GM21447 (cell line): ENCODE measurements around the gene NAA20.
A peak's percentile ranks its signal among the peaks of the same experiment; 100 is the strongest.
"Not testable (repeated sequence)": the region's sequence is repeated elsewhere in the genome, so short reads cannot be mapped to it uniquely, and the experiment has no call there.

Experiments used
- ATAC-seq: cut with Tn5 transposase; IDR thresholded peaks from one replicate; pipeline ENCODE4 v1.9.1; 2021; ENCODE audit not compliant: unreplicated experiment

The NAA20 gene

DNA sequence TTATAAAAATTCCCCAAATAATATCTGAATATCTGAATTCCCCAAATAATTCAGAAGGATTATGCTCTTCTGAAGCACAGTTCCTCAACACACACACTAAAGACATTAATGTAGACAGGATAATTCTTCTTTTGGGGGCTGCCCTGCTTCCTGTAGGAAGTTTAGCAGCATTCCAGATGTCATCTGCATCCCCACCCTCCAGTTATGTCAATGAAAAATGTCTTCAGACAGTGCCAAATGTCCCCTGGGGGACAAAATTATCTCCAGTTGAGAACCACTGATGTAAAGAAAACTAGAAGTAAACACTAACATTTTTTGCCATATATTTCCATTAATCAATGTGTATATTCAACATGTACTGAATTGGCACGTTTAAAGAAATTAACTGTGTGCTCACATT lies 25.9 kb upstream of the NAA20 start:
- no peak for ATAC-seq

DNA sequence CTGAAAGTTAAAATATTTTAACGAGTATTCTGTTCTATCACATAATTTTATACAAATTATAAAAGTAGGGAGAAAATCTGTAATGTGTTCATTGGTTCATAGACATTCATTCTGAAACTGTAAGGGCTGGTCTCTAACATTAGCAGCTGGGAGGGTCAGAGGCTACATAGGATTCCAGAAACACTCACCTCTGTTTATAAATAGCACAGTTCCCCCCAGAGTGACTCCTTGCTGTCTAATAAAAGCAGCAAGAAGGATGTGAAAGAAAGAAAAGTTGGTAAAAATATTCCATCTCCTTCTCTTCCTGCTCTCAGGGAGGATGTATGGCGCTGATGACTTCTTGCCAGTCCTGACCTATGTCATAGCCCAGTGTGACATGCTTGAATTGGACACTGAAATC lies 25.3 kb upstream of the NAA20 start:
- no peak for ATAC-seq

DNA sequence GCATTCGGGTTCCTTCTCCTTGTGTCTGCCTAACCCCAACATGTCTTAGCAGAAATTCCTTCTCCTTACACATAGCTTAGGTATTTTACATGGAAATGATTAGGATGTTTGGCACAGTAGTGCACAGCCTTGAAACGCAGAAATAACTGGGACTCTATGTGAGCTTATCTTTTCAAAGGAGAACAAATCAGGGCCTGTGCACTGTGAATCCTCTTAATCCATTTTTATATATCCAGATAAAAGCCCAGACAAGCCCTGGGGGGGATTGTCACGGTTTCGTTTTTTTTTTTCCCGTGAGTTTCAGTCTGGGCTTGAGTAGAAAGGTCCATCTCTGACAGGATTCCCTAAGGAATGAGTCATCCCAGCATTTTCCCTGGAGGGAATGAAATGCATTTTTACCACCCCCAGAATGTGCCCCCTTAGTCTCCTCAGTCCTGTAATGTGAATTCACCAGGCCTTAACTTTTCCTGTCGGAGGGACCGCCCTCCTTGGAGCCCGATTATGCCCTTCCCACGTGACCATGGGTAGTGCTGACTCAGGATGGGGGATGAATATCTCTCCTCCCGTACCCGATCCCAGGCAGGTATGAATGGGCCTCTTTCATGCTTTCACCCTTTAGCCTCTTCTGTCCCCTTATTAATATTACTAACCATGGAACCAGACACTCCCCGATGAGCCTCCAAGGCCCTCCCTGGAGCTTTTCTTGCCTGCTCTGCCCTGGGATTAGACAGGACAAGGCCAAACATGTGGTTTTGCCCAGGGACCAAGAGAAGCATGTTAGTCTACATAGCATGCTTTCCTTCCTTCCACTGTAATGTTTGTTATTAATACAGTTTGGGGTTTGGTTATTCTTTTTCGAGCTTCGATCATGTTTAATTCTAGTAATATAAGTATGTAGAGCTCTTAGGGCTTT lies 23.9 kb upstream of the NAA20 start:
- ATAC-seq = no peak

DNA sequence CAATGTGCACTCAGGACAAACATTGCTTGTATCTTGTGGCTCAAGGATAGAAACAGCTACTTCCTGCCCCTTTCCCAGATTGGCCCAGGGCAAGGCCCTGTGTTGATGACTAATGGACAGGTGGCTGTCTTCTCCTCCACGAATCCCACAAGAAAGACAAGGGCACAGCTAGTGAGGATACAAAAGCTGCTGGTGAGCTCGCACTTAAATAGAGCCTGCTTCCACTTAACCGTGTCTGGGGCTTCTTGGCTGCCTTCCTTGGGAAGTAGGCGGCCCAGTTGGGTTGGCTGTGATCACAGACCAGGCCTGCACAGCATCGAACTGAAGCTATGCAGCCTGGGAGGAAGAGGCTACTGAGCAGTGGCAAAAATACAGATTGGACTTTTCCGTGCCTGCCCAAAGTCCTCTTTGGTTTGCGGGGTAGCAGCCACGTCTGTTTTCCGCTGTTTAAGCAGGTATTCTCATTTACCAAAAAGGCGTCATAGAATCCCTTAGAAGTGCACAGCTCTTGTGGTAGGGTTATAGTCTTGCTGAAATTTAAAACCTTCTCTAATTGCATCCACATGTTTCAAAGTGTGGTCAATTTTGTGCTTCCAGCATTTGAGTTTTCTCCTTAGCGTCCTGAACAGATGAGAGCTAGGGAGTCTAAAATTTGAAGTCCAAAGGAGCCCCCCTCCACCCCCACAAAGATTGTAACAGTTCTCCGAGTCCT lies 23.0 kb upstream of the NAA20 start:
- no peak for ATAC-seq

DNA sequence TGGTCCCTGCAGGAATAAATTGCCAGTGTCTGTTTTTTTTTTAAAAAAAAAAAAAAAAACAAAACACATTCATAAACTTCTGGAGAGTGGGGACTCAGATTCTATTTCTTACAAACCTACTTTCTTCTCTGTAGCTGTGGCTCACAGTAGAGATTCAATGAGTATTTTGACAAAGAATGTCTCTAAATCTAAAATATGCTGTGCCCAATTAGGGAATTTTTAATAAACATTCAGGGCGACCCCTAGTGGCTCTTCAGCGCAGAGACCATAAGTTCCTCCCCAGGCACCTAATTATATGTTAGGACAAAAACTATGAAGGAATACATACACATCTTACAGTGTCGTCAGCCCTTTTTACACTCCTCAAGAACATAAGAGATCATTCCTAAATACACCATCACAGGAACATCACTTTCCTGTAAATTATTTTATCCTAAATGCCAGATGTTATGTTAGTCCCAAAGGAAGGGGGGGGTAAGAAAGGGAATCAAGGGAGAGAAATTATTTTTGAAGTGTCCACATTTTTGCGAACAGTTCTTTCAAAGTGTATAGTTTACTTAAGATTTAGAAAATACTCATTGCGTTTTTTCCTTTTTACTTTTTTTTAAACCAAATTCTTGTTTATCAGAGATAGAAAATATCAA lies 21.8 kb upstream of the NAA20 start:
- ATAC-seq = no peak

DNA sequence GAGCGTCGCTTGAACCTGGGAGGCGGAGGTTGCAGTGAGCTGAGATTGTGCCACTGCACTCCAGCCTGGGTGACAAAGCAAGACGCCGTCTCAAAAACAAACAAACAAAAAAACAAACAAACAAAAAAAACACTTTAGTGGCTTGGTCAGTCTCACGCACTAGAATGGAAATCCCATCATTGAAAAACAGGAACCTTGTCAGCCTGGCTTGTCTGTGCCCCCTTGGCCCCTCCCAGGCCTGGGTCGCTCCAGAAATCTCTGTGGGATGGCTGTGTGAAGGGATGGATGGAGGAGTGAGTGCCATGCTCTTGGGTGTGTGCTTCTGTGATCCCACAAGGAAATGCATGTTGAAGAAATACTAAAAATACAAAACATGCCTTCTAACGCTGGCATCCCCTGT lies 20.9 kb upstream of the NAA20 start:
- no peak for ATAC-seq

DNA sequence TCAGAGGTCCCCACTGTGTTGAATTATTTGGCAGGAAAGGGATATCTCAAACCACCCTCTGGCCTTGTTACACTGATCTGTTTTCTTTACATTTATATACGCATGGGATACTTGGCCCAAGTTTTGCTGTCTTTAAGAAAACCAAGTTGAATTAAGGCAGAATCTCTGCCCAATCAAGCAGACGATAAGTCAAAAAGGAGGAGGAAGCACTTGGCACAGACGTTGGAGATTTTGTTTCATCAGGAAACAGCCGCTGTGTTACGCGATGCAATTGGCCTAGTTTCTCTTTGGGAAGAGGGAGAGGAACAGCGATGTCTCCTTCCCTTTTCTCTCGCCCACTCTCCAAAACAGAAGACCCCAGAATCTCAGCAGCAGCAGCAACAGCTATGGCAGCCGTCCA lies 20.2 kb upstream of the NAA20 start:
- no peak for ATAC-seq

DNA sequence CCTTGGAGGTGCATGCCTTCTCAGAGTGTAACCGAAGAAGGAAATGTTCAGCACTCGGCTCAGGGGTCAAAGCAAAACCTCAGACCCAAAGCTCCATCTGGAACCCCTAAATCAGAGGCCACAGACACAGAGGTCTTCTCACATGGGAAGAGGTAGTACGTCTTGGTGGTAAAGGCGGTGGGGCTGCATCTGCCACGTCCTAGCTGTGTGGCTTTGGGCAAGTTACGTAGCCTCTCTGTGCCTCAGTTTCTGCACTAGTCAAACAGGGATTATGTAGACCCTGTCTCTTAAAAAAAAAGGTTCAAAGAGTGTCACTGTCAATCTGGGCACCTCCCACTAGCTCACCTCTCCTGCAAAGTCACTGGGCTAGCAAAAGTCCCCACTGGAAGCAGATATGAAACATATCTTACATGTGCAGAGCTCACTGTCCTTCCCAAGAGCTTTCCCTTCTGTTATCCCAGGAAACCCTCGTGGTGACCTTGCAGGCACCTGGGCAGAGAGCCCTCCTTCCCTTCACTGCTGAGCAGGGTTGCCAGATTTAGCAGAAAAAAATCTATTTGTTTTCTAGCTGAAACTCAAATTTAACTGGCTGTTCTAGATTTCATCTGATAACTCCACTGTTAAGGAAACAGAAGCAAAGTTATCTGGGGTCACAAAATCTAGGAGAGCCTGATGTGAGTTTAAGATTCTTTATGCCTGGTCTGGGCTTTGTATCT lies 18.0 kb upstream of the NAA20 start:
- no peak for ATAC-seq

DNA sequence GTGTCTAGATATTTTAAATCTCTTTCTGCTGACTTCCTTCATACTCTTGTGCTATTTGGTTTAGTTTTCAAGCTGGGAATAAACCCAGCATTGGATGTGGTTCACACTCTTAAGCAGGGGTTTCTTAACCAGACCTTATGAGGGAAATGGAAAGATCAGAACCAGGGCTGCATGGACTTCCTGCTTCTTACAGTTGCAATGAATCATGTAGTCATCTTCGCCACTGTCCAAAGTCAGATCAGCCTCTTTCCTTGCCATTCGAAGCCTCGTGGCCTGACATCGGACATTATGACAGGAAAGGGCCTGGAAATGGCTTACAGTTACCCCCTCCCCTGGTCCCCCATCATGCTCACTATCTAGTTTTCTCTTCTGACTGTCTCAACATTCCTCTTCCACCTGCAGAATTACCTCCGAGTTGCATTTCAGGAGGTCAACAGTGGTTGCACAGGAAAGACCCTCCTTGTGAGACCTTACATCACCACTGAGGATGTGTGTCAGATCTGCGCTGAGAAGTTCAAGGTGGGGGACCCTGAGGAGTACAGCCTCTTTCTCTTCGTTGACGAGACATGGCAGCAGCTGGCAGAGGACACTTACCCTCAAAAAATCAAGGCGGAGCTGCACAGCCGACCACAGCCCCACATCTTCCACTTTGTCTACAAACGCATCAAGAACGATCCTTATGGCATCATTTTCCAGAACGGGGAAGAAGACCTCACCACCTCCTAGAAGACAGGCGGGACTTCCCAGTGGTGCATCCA lies 16.8 kb upstream of the NAA20 start:
- ATAC-seq = no peak

DNA sequence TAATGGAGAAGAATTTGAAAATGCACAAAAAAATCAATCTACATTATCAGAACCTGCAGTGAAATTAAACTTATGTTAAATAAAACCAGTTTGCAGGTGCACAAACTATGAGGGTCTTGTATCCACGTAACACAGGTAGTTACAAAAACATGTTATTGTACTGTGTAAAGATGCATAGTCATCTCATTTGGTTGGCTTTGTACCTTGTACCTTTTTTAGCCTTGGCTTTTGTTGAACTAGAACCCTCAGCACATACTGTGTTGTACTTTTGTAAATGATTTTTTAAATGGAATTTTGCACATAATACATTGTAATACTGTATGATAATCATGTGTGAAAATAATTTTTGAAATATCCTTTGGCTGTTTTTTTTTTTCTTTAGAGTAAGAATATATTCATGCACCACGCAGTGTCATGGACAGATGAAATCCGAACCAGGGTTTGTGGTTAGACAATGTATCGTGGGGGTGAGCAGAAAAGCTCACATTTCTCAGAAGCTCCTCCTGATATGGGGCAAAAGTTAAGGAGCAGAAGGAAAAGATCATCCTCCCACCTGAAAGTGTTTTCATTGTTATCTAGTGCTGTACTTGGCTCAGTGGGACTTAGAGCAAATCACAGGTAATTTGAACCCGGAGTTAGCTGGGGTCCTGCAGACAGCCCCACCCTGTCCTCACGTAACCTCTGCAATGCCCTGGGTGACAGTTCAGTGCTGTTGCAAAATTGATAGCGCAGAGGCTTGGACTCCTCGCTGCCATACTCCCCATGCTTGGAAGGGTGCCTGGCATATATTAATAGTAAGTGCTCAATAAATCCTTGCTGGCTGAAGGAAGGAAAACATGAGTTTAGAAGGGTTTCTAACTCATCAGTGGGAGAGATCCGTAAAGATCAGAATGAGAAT lies 14.8 kb upstream of the NAA20 start:
- ATAC-seq = no peak

DNA sequence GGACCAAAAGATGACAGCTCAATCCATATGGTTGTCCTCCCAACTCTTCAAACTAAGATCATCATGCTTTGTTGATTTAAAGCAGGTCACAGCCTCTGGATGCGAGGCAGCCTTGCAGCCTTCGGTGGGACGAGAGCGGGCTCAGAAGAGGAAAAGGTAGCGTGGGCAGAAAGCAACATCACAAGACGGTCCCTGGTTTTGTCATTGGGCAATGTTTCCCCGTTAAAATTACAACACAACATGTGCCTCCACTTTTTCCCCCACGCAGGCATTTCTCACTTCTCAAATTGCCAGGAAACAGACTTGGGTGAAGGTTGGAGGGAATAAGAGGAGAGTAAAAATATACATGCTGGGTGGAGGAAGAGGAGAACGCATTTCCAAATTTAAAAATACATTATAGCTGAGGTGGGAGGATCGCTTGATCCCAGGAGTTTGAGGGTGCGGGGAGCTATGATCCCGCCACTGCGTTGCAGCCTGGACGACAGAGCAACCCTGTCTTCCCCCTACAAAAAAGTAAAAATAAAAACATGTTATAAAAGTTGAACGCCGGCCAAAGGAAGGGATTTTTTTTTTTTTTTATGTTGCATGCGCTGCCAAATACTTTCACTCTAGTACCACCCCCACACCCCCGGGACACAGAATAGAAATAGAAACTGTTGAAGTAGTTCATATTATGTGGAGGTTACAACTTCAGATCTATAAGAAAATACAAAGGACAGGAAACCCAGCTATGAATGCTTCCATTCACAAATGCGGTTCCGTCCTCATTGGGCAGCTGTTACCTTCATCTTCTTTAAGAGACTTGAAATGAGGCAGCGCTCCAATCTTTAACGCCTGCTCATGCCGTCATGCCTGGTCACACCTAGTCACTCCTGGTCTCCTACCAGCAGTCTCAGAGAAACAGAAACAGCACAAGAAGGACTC lies 13.9 kb upstream of the NAA20 start:
- ATAC-seq = peak; percentile 53

DNA sequence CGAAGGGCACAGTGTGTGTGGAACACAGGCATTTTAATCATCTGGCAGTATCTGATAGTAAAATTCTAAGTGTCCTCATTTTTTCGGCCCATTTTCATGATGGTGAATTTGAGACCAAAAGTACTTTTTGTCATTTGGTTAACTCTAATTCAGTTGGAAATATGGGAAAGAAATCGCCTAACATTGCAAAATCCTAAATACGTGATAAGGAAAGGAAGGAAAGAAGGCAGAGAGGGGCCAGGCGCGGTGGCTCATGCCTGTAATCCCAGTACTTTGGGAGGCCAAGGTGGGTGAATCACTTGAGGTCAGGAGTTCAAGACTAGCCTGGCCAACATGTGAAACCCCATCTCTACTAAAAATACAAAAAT lies 13.2 kb upstream of the NAA20 start:
- ATAC-seq = not testable (repeated sequence)

DNA sequence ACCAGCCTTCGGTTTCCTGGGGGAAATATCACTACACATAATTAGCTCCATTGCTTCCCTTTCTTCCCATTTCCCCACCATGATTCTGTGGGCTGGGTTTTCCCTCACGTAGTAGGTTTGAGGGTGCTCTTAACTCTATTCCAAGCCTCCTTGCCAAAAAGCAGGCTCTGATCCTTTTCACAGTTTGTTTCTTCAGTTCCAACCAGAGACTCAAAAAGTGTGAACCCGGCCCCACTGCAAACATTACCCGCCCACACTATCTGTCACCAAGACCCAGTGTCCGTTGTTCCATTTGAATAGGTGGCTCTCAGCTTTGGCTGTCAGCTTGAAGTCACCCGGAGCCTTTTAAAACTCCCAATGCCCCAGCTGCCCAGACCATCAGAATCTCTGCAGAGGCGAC lies 11.8 kb upstream of the NAA20 start:
- no peak for ATAC-seq

DNA sequence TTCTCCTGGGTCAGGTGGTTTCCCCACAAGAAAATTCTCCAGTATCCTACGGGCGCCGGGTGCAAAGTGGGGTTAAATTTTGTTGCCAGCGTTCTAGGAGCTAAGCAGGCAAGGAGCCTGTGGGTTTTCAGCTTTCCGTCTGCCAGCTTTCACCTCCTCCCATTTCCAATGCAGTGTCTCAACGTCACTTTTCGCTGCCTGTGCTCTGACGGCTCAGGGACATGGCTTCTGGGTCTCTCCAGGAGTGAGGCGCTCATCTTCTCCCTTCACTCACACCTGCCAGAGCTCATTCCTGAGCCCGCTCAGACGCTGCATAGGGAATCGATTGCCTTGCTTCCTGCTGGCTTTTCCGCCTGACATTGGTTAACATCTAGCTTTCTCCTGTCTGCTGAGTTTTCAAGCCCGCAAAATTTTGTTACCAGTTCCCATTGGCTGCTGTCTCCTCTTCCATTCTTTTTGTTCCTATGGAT lies 7.3 kb upstream of the NAA20 start:
- no peak for ATAC-seq

DNA sequence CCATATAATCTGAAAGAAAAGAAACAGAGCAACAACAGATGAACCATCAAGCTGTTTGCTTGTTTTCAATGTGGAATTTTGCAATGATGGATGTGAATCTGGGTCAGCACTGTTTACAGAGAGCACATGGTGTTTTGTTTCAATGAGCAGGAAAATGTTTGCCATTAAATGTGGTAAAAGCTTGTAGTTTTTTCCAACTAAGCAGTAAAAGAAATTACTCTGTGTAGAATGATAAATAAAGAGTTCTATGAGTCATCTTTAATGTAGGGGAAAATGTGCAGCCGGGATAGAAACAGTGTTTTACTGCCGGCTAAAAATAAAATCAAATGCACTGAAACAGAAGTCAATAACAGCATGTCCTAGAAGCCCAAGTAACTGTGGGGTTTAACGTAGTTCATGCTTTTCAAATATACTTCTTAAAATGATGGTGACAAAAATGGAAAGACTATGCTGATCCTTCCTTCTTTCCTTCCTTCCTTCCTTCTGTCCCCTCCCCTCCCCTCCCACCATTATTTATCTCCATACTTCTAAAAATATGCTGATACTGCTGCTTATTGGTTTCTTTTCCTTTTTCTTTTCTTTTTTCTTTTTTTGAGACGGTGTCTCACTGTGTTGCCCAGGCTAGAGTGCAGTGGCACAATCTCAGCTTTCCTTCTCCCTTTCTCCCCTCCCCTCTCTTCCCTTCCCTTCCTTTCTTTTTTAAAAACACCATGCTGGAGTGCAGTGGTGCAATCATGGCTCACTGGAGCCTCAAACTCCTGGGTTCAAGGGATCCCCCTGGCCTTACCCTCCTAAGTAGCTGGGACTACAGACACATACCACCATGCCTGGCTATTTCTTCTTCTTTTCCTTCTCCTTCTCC lies 6.3 kb upstream of the NAA20 start:
- ATAC-seq = no peak

DNA sequence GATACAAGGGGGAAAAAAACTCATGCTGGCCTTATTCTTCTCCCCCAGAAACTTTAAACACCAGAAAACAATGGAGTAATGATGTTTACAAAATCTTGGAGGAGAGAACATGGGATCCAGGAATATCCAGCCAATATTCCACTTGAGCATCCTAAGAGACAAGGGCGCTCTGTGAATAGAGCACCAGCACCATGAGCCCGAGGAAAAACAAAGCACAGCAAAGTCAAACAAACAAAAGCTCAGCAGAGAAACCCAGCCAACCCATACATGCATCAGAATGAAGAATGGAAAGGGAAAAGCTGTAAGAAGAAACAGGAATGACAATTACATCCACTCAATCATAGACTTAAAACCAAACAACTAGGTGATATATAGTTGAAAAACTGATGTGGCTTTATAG lies 4.6 kb upstream of the NAA20 start:
- ATAC-seq = no peak

DNA sequence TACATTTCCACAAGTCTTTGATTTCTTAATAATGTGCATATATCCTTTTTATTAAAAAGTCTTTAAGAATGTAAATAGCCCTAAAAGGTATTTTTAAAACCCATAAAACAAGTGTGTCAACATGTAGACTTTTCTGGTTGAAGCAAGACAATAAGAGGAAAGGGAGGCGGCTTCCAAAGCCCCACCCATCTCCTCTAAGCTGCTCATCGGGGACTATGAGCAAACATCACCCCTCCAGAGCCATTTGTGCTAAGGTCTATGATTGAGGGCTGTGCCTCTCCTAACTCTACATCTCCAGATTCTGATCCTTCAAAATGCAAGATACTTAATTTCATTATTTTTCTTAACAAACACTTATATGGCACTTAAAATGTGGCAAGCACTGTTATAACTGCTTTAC lies 2.5 kb upstream of the NAA20 start:
- no peak for ATAC-seq

DNA sequence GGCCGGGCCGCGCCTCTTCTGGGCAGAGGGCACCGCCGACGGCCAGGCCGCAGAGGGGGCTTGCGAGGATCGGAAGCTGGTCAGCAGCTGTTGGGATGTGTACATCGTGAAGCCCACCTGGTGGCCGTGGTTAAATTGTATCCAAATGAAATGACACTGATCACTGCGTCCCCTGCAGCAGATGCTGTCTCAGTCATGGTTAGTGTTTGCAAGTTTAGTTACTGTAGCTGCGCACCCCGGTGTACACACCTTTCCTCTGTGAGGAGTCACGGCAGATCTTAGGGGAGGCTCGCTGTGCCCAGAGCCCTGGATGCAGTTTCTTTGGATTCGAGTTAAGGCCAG lies 653 bp downstream of the NAA20 start:
- peak; percentile 0 for ATAC-seq
